Measurements from ENCODE around the gene GABRA5.

GABRA5 gene

GRCh38 chr15:26888761-26889160, 21.9 kb downstream of the GABRA5 start:
- Histone ChIP-seq H3K27ac (ENCODE audit: low read length, poor library complexity, severe bottlenecking) (no peak overlapping the region), H2BK120ac (ENCODE audit: low read depth, low read length) (no peak overlapping the region), H4K8ac (ENCODE audit: low read length) (no peak overlapping the region), H3K4me1 (ENCODE audit: control insufficient read depth, insufficient read depth, low read depth, low read length) (peaks cover 4% of the 10 kb centered on the region), H3K4me3 (ENCODE audit: insufficient read depth in 1 of 2, low read depth in 1 of 2, low read length in 2 of 2) (no peak overlapping the region), H3K79me1 (replicated peaks; ENCODE audit: low read length, poor library complexity, severe bottlenecking) (no peaks in the 10 kb centered on the region), H3K9ac (ENCODE audit: low read length) (no peak overlapping the region), H3K18ac (ENCODE audit: low read depth in 1 of 2, low read length in 2 of 2) (no peak overlapping the region), H3K4me2 (ENCODE audit: low read length, poor library complexity, severe bottlenecking) (no peak overlapping the region), H3K14ac (ENCODE audit: low read length in 2 of 2) (no peak overlapping the region), H3K4ac (ENCODE audit: low read depth in 1 of 2, low read length in 2 of 2) (no peak overlapping the region), H4K91ac (ENCODE audit: low read length) (no peak overlapping the region), H2AFZ (ENCODE audit: low read depth, low read length) (no peak overlapping the region), H2BK12ac (ENCODE audit: low read length in 2 of 2) (no peak overlapping the region), H3K36me3 (ENCODE audit: control insufficient read depth in 1 of 2, insufficient read depth in 2 of 2, low read depth in 1 of 2, low read length in 2 of 2) (peaks cover 0 to 3% of the 10 kb centered on the region in 2 experiments), H2BK15ac (ENCODE audit: low read depth, poor library complexity, severe bottlenecking) (no peak overlapping the region), H3K23ac (ENCODE audit: low read length in 2 of 2) (no peak overlapping the region), H3K27me3 (ENCODE audit: control insufficient read depth in 1 of 2, insufficient read depth in 1 of 2, low read length in 2 of 2) (peaks cover 0 to 14% of the 10 kb centered on the region in 2 experiments), H3K9me3 (ENCODE audit: control insufficient read depth, low read length) (no peaks in the 10 kb centered on the region), H2AK5ac (ENCODE audit: low read length, severe bottlenecking) (no peak overlapping the region), H2BK5ac (ENCODE audit: low read depth, low read length, poor library complexity, severe bottlenecking) (no peak overlapping the region)
- no peak for DNase-seq
- 79% methylated on average over 8 of the region's 8 CpGs for WGBS

DNA sequence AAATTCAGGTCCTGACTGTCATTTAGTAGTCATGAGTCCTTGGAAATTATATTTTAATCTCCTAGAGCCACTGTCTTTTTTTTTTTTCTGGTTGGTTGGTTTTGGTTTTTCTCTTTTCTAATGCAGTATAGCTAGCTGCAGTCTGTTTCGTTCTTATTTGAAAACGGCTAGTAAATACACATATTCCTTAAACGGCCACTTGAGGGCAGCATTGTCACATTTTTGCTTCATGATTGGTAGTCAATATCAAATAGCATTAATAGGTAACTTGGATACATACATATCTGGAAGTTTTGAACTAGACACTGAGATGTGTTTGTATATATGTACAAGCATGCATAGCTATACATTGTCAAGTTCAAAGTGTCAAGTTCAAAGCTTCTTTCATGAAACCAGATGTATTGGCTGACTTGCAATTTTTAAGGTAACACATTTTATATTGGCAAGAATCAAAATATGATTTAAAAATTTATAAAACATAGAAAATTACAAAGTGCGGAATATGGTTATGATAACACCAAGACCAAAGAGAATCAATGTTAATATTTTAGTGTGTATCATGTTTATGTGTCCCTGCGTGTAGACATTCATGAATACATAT, 22.5 kb downstream of the GABRA5 start:
- no peaks in the 10 kb centered on the region for H3K9me3 ChIP-seq (ENCODE audit: control insufficient read depth, low read length)
- no peak overlapping the region for H3K9ac ChIP-seq (ENCODE audit: low read length)
- no peak overlapping the region for H2BK15ac ChIP-seq (ENCODE audit: low read depth, poor library complexity, severe bottlenecking)
- no peaks in the 10 kb centered on the region for H3K79me1 ChIP-seq (replicated peaks; ENCODE audit: low read length, poor library complexity, severe bottlenecking)
- no peak overlapping the region for H3K4ac ChIP-seq (ENCODE audit: low read depth in 1 of 2, low read length in 2 of 2)
- H3K4me2 ChIP-seq (ENCODE audit: low read length, poor library complexity, severe bottlenecking), result no peak overlapping the region
- H4K8ac ChIP-seq (ENCODE audit: low read length), result no peak overlapping the region
- H3K36me3 ChIP-seq (ENCODE audit: control insufficient read depth in 1 of 2, insufficient read depth in 2 of 2, low read depth in 1 of 2, low read length in 2 of 2), result peaks cover 0 to 3% of the 10 kb centered on the region in 2 experiments
- H2BK12ac ChIP-seq (ENCODE audit: low read length in 2 of 2), result no peak overlapping the region
- peaks cover 0 to 14% of the 10 kb centered on the region in 2 experiments for H3K27me3 ChIP-seq (ENCODE audit: control insufficient read depth in 1 of 2, insufficient read depth in 1 of 2, low read length in 2 of 2)
- H3K4me3 ChIP-seq (ENCODE audit: insufficient read depth in 1 of 2, low read depth in 1 of 2, low read length in 2 of 2), result no peak overlapping the region
- DNase-seq, result peak; percentile 45
- no peak overlapping the region for H3K18ac ChIP-seq (ENCODE audit: low read depth in 1 of 2, low read length in 2 of 2)
- H3K14ac ChIP-seq (ENCODE audit: low read length in 2 of 2), result no peak overlapping the region
- peaks cover 4% of the 10 kb centered on the region for H3K4me1 ChIP-seq (ENCODE audit: control insufficient read depth, insufficient read depth, low read depth, low read length)
- H3K23ac ChIP-seq (ENCODE audit: low read length in 2 of 2), result no peak overlapping the region
- 6% methylated on average over 3 of the region's 5 CpGs for WGBS
- no peak overlapping the region for H2BK120ac ChIP-seq (ENCODE audit: low read depth, low read length)
- H2BK5ac ChIP-seq (ENCODE audit: low read depth, low read length, poor library complexity, severe bottlenecking), result no peak overlapping the region
- H4K91ac ChIP-seq (ENCODE audit: low read length), result no peak overlapping the region
- no peak overlapping the region for H2AFZ ChIP-seq (ENCODE audit: low read depth, low read length)
- H3K27ac ChIP-seq (ENCODE audit: low read length, poor library complexity, severe bottlenecking), result no peak overlapping the region
- no peak overlapping the region for H2AK5ac ChIP-seq (ENCODE audit: low read length, severe bottlenecking)

GRCh38 chr15:26890451-26890850, 23.6 kb downstream of the GABRA5 start:
- Histone ChIP-seq H2AK5ac (ENCODE audit: low read length, severe bottlenecking) (no peak overlapping the region), H3K18ac (ENCODE audit: low read depth in 1 of 2, low read length in 2 of 2) (no peak overlapping the region), H3K23ac (ENCODE audit: low read length in 2 of 2) (no peak overlapping the region), H3K4me1 (ENCODE audit: control insufficient read depth, insufficient read depth, low read depth, low read length) (peaks cover 4% of the 10 kb centered on the region), H2BK12ac (ENCODE audit: low read length in 2 of 2) (no peak overlapping the region), H3K27me3 (ENCODE audit: control insufficient read depth in 1 of 2, insufficient read depth in 1 of 2, low read length in 2 of 2) (peaks cover 0 to 14% of the 10 kb centered on the region in 2 experiments), H3K27ac (ENCODE audit: low read length, poor library complexity, severe bottlenecking) (no peak overlapping the region), H2AFZ (ENCODE audit: low read depth, low read length) (no peak overlapping the region), H4K8ac (ENCODE audit: low read length) (no peak overlapping the region), H3K9me3 (ENCODE audit: control insufficient read depth, low read length) (no peaks in the 10 kb centered on the region), H2BK15ac (ENCODE audit: low read depth, poor library complexity, severe bottlenecking) (no peak overlapping the region), H3K14ac (ENCODE audit: low read length in 2 of 2) (no peak overlapping the region), H3K9ac (ENCODE audit: low read length) (no peak overlapping the region), H3K4me3 (ENCODE audit: insufficient read depth in 1 of 2, low read depth in 1 of 2, low read length in 2 of 2) (no peak overlapping the region), H4K91ac (ENCODE audit: low read length) (no peak overlapping the region), H2BK120ac (ENCODE audit: low read depth, low read length) (no peak overlapping the region), H3K4me2 (ENCODE audit: low read length, poor library complexity, severe bottlenecking) (no peak overlapping the region), H2BK5ac (ENCODE audit: low read depth, low read length, poor library complexity, severe bottlenecking) (no peak overlapping the region), H3K79me1 (replicated peaks; ENCODE audit: low read length, poor library complexity, severe bottlenecking) (no peaks in the 10 kb centered on the region), H3K4ac (ENCODE audit: low read depth in 1 of 2, low read length in 2 of 2) (no peak overlapping the region), H3K36me3 (ENCODE audit: control insufficient read depth in 1 of 2, insufficient read depth in 2 of 2, low read depth in 1 of 2, low read length in 2 of 2) (peaks cover 0 to 3% of the 10 kb centered on the region in 2 experiments)
- DNase-seq, result no peak
- WGBS, result 76% methylated on average over 7 of the region's 7 CpGs

DNA sequence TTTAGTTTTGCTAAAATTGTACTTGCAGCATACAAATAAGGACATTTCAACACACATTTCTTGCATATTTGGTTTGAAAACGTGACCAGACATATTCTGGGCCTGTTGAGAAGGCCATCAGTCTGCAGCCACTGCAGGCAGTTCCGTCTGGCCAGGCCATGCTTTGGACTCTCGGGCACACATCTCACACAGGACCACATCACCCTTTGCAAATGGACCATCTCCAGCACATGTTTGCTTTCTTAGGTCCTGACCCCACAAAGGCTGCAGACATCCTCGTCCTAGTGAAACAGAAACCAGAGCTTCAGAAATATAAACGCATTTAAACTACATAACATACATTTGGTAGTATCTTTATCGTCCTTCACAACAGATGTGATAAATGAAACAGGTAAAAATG, 24.1 kb downstream of the GABRA5 start:
- H2BK120ac ChIP-seq (ENCODE audit: low read depth, low read length), result no peak overlapping the region

More for the DNA sequence above, 24.1 kb downstream of the GABRA5 start:
- Histone ChIP-seq H3K4ac (ENCODE audit: low read depth in 1 of 2, low read length in 2 of 2) (no peak overlapping the region), H3K27ac (ENCODE audit: low read length, poor library complexity, severe bottlenecking) (no peak overlapping the region), H3K9me3 (ENCODE audit: control insufficient read depth, low read length) (no peaks in the 10 kb centered on the region), H2AFZ (ENCODE audit: low read depth, low read length) (no peak overlapping the region), H3K4me2 (ENCODE audit: low read length, poor library complexity, severe bottlenecking) (no peak overlapping the region), H2BK15ac (ENCODE audit: low read depth, poor library complexity, severe bottlenecking) (no peak overlapping the region), H3K36me3 (ENCODE audit: control insufficient read depth in 1 of 2, insufficient read depth in 2 of 2, low read depth in 1 of 2, low read length in 2 of 2) (peaks cover 0 to 3% of the 10 kb centered on the region in 2 experiments), H3K27me3 (ENCODE audit: control insufficient read depth in 1 of 2, insufficient read depth in 1 of 2, low read length in 2 of 2) (peaks cover 0 to 14% of the 10 kb centered on the region in 2 experiments), H3K9ac (ENCODE audit: low read length) (no peak overlapping the region), H3K4me1 (ENCODE audit: control insufficient read depth, insufficient read depth, low read depth, low read length) (peaks cover 4% of the 10 kb centered on the region), H2BK12ac (ENCODE audit: low read length in 2 of 2) (no peak overlapping the region), H3K23ac (ENCODE audit: low read length in 2 of 2) (no peak overlapping the region), H4K8ac (ENCODE audit: low read length) (no peak overlapping the region), H4K91ac (ENCODE audit: low read length) (no peak overlapping the region), H3K18ac (ENCODE audit: low read depth in 1 of 2, low read length in 2 of 2) (no peak overlapping the region), H3K4me3 (ENCODE audit: insufficient read depth in 1 of 2, low read depth in 1 of 2, low read length in 2 of 2) (no peak overlapping the region), H3K79me1 (replicated peaks; ENCODE audit: low read length, poor library complexity, severe bottlenecking) (no peaks in the 10 kb centered on the region), H2AK5ac (ENCODE audit: low read length, severe bottlenecking) (no peak overlapping the region), H2BK5ac (ENCODE audit: low read depth, low read length, poor library complexity, severe bottlenecking) (no peak overlapping the region), H3K14ac (ENCODE audit: low read length in 2 of 2) (no peak overlapping the region)
- 56% methylated on average over 6 of the region's 6 CpGs for WGBS
- DNase-seq, result no peak
